Measurements from ENCODE around the gene GLG1. TPM values are rescaled to one million over a fixed set of nuclear protein-coding genes. Genes with fewer than 3 reads are reported as not detected.

Gene GLG1
- total and polyA plus RNA-seq, 2 donors (not counting 3 experiments of a cell fraction or from before 2014, with no cell fraction given): 86.3 to 165 TPM

- Histone ChIP-seq H3K36me3 (ENCODE audit: control insufficient read depth in 2 of 2, extremely low read depth in 1 of 2, insufficient read depth in 2 of 2, low read length in 2 of 2) (peaks cover 0 to 5% of the 10 kb centered on the region in 2 experiments), H3K4me1 (ENCODE audit: control insufficient read depth, extremely low read depth, insufficient read depth, low read length) (no peaks in the 10 kb centered on the region), H3K4me2 (ENCODE audit: insufficient read depth, low read length) (no peak overlapping the region), H3K9me3 (replicated peaks; ENCODE audit: control insufficient read depth, insufficient read depth, low read length) (no peaks in the 10 kb centered on the region), H3K79me2 (ENCODE audit: control insufficient read depth, insufficient read depth, low read length) (no peaks in the 10 kb centered on the region), H3K27me3 (ENCODE audit: control insufficient read depth in 2 of 2, insufficient read depth in 2 of 2, low read length in 2 of 2) (no peaks in the 10 kb centered on the region), H3K9ac (replicated peaks; ENCODE audit: extremely low read depth, insufficient read depth, low read length) (no peak overlapping the region), H3K9me1 (replicated peaks; ENCODE audit: control insufficient read depth, extremely low read depth, insufficient read depth, low read length) (no peaks in the 10 kb centered on the region), H3K27ac (ENCODE audit: insufficient read depth, low read depth, low read length) (no peak overlapping the region), H2AFZ (ENCODE audit: low read depth, low read length) (no peak overlapping the region), H3K4me3 (replicated peaks in 1 of 3; ENCODE audit: insufficient read depth in 1 of 3, low read depth in 1 of 3, low read length in 3 of 3) (no peak overlapping the region), H4K20me1 (replicated peaks; ENCODE audit: control insufficient read depth, extremely low read depth, insufficient read depth, low read length) (no peaks in the 10 kb centered on the region)
- no peak for TF ChIP-seq JUN (IDR thresholded peaks at IDR 0.05; ENCODE audit: borderline replicate concordance, insufficient read depth, insufficient read length, low read depth)
- TF ChIP-seq POLR2AphosphoS5 (IDR thresholded peaks at IDR 0.05; ENCODE audit: insufficient read depth, low read depth, low read length): no peak
- TF ChIP-seq CTCF (IDR thresholded peaks at IDR 0.05; ENCODE audit: extremely low read depth in 1 of 2, insufficient read depth in 1 of 2, low read depth in 1 of 2, low read length in 2 of 2): no peak
- TF ChIP-seq GATA2 (IDR thresholded peaks at IDR 0.05; ENCODE audit: insufficient read depth, insufficient read length, low read depth, low read length): no peak
- no peak for TF ChIP-seq FOS (IDR thresholded peaks at IDR 0.05; ENCODE audit: borderline replicate concordance, insufficient read depth, low read length)
- TF ChIP-seq EZH2 (IDR thresholded peaks at IDR 0.05; ENCODE audit: borderline replicate concordance, low read depth, low read length, severe bottlenecking): no peak
- no peak for TF ChIP-seq MYC (IDR thresholded peaks at IDR 0.05; ENCODE audit: low read depth, low read length)
- ChIA-PET CTCF (interaction anchor here (0.9 to 1.8 kb wide), 5 partner anchors 8 to 122 kb away, joined by 3 to 9 read pairs (median 3); no protein-coding TSS in a partner anchor), POLR2A (no interaction called here)
- no TSS peak for BruUV-seq (replicated peaks)
- dilution Hi-C loops (cut with MboI; ENCODE audit: extremely low pct_ligation_motif_present, low sequenced_read_pairs): no loop called here
- FAIRE-seq: no peak
- no peak for DNase-seq (ENCODE audit: low read depth, low spot score)
- intact Hi-C loops (cut with micrococcal nuclease): loop anchor here (5.0 kb wide), 1 partner anchor 106 kb away; the partner anchor contains the start of gene GLG1
These were observed 105.1 kb downstream of the GLG1 start for GRCh38 chr16:74501484-74502478.

Data from endothelial cell of umbilical vein (primary cell).